HL-60 (cell line): ENCODE data around the gene FOXP1.

Source experiments
- GABPA ChIP-seq: IDR thresholded peaks from 2 replicates; pipeline ENCODE4 v1.6.1; 2012; ENCODE audit warnings: low read depth
- POLR2AphosphoS5 ChIP-seq: IDR thresholded peaks from 2 replicates; pipeline ENCODE4 v1.6.1; 2012; ENCODE audit warnings: low read depth
- REST ChIP-seq: IDR thresholded peaks from 2 replicates; pipeline ENCODE4 v1.6.1; 2012; ENCODE audit warnings: low read depth; ENCODE audit not compliant: insufficient replicate concordance
- SPI1 ChIP-seq: IDR thresholded peaks from 2 replicates; pipeline ENCODE4 v1.6.1; 2012; ENCODE audit warnings: low read depth, mild to moderate bottlenecking, borderline replicate concordance
- TF ChIP-seq, protein P1 (sequence below): IDR thresholded peaks from one replicate; pipeline ENCODE4 v1.5.1; 2011; ENCODE audit warnings: low read length, control low read depth, inconsistent platforms; ENCODE audit not compliant: insufficient read depth

DNA sequence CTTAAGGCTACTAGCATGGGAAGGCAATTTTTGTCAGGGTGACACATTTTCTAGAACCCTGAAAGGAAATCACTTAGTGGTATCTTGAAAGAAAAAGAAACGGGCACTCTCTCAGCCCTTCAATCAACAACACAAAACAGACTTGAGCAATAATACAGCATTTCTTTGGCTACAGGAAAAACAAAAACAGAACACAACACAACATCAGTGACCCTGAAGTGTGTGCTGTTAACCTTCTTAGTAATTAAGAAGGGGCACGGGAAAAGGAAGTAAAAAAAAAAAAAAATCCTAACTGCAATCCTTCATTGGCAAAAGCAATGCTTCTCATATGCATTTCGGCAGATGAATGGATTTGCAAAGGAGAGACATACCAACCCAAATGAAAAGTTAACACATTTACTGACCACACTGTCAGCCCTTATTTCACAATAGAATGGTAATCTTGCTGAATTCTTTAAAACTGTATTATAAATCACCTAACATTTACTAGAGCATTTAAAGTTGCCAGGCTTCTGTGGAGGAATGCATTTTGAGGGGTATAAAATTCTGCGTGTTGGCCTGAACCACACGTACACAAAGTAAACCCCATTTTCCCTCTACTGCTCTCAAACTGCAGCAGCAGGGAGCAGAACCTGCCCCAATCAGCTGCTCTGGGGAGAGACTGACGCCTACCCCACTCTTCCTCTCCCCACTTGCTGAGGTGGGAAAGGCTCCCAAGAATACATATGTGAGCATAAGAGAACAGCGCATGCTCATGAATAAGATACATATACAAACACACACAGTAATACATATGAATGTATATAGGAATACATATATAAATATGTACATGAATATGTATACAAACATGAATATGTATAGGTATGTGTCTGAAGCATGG, 198.5 kb downstream of the FOXP1 start:
- TF ChIP-seq, protein P1, sequence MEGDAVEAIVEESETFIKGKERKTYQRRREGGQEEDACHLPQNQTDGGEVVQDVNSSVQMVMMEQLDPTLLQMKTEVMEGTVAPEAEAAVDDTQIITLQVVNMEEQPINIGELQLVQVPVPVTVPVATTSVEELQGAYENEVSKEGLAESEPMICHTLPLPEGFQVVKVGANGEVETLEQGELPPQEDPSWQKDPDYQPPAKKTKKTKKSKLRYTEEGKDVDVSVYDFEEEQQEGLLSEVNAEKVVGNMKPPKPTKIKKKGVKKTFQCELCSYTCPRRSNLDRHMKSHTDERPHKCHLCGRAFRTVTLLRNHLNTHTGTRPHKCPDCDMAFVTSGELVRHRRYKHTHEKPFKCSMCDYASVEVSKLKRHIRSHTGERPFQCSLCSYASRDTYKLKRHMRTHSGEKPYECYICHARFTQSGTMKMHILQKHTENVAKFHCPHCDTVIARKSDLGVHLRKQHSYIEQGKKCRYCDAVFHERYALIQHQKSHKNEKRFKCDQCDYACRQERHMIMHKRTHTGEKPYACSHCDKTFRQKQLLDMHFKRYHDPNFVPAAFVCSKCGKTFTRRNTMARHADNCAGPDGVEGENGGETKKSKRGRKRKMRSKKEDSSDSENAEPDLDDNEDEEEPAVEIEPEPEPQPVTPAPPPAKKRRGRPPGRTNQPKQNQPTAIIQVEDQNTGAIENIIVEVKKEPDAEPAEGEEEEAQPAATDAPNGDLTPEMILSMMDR, result no peak
- no peak for TF ChIP-seq GABPA
- no peak for TF ChIP-seq POLR2AphosphoS5
- no peak for TF ChIP-seq REST
- no peak for TF ChIP-seq SPI1
